Smooth muscle cell (in vitro differentiated cells): ENCODE measurements around the gene AJAP1. TPM values are rescaled to one million over a fixed set of nuclear protein-coding genes. Genes with fewer than 3 reads are reported as not detected.

Experiments used
- DNase-seq: peaks from one replicate; lab custom pipeline; 2025; ENCODE audit not compliant: unreplicated experiment; lab: John Stamatoyannopoulos, UW
- H2AFZ ChIP-seq: fragments of 200-600 bp; sonication (generic); 2 replicates; pipeline ENCODE4 v1.6.0; 2016; ENCODE audit warnings: antibody characterized with exemption, low read depth, mild to moderate bottlenecking
- H3F3A ChIP-seq: fragments of 200-600 bp; sonication (generic); 2 replicates; pipeline ENCODE4 v1.6.0; 2017; ENCODE audit warnings: antibody characterized with exemption, low read depth
- H3K27ac ChIP-seq: fragments of 200-600 bp; sonication (generic); 2 replicates; pipeline ENCODE4 v1.5.1; 2016; ENCODE audit warnings: low read depth, mild to moderate bottlenecking
- H3K27me3 ChIP-seq: fragments of 200-600 bp; sonication (generic); 2 replicates; pipeline ENCODE4 v1.6.1; 2016; ENCODE audit warnings: low read depth, mild to moderate bottlenecking
- H3K36me3 ChIP-seq: fragments of 200-600 bp; sonication (generic); 2 replicates; pipeline ENCODE4 v1.5.1; 2016; ENCODE audit warnings: low read depth
- H3K4me1 ChIP-seq: fragments of 200-600 bp; sonication (generic); 2 replicates; pipeline ENCODE4 v1.5.1; 2016; ENCODE audit warnings: low read depth
- H3K4me2 ChIP-seq: fragments of 200-600 bp; sonication (generic); 2 replicates; pipeline ENCODE4 v1.6.0; 2016; ENCODE audit warnings: mild to moderate bottlenecking
- H3K4me3 ChIP-seq: fragments of 200-600 bp; sonication (generic); 2 replicates; pipeline ENCODE4 v1.5.1; 2016; ENCODE audit warnings: mild to moderate bottlenecking
- H3K79me2 ChIP-seq: fragments of 200-600 bp; sonication (generic); 2 replicates; pipeline ENCODE4 v1.6.0; 2016; ENCODE audit warnings: low read depth, mild to moderate bottlenecking
- H3K9ac ChIP-seq: fragments of 200-600 bp; sonication (generic); 2 replicates; pipeline ENCODE4 v1.6.0; 2016; ENCODE audit warnings: low read depth
- H3K9me3 ChIP-seq: fragments of 200-600 bp; sonication (generic); replicated peaks from 2 replicates; pipeline ENCODE4 v1.5.1; 2016; ENCODE audit warnings: low read depth
- H4K20me1 ChIP-seq: fragments of 200-600 bp; sonication (generic); 2 replicates; pipeline ENCODE4 v1.6.0; 2016; ENCODE audit warnings: low read depth
- whole genome bisulfite sequencing: methylation state at CpG from one replicate; pipeline ENCODE4 v1.1.7; 2016; ENCODE audit warnings: low lambda C conversion rate; 5-methylcytosine and 5-hydroxymethylcytosine counted together
- polyA plus RNA-seq: library from polyadenylated mRNA; unstranded; fragments of >200 nt; fragmentation: Nextera tagmentation; extraction: Ambion mirVana; gene quantifications from 2 replicates; pipeline ENCODE4 v1.2.1, GENCODE V29; 2016
- total RNA-seq: library from RNA; depleted of rRNA; stranded (reverse); fragments of >200 nt; gene quantifications from 2 replicates; pipeline ENCODE4 v1.2.3, GENCODE V29; 2014
- TF ChIP-seq, protein P1 (sequence below): fragments of 200-600 bp; sonication (generic); IDR thresholded peaks from 2 replicates; pipeline ENCODE4 v1.5.1; 2017; ENCODE audit warnings: borderline replicate concordance, mild to moderate bottlenecking, antibody characterized with exemption; ENCODE audit not compliant: insufficient read depth, poor library complexity, severe bottlenecking

AJAP1 gene
- total and polyA plus RNA-seq, 2 experiments from 2014 or later = 0.10 to 0.58 TPM

DNA sequence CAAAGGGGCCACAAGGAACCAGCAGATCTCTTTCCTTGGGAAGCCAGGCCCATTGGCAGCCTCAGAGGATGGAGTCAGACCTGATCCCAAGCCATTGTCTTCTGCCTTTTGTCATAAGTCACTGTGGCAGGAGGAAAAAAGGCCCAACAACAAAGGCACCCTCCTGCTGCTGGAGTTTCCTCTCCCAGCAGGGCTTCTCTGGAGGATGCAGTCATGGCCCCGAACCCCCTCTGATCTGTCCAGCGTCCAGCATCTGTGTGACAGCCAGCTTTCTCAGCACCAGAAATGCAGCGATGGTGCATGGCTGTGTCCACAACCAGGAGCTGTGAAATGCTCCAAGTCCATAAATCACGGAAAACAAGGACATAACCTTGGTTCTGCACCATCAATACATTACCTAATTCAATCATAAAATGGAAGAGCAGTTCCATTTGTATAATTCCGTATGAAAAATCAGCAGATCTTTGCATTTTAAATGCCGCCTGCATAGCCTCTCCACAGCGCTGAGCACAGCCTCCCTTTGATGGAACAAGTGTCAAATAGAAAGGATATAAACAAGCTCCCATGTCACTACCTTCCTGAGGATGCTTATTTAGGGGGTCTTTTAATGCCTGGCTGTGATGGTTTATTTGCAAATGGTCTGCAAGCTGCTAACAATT, 30.6 kb downstream of the AJAP1 start:
- no peaks in the 10 kb centered on the region for H3K4me1 ChIP-seq
- no peak for DNase-seq
- H3K4me3 ChIP-seq = no peak overlapping the region
- H3K9me3 ChIP-seq = no peaks in the 10 kb centered on the region
- no peak overlapping the region for H2AFZ ChIP-seq
- no peak overlapping the region for H3K27ac ChIP-seq
- no peak overlapping the region for H3K4me2 ChIP-seq
- no peaks in the 10 kb centered on the region for H3K36me3 ChIP-seq
- WGBS = 74% methylated on average over 7 of the region's 7 CpGs
- H3K27me3 ChIP-seq = no peaks in the 10 kb centered on the region
- TF ChIP-seq, protein P1, sequence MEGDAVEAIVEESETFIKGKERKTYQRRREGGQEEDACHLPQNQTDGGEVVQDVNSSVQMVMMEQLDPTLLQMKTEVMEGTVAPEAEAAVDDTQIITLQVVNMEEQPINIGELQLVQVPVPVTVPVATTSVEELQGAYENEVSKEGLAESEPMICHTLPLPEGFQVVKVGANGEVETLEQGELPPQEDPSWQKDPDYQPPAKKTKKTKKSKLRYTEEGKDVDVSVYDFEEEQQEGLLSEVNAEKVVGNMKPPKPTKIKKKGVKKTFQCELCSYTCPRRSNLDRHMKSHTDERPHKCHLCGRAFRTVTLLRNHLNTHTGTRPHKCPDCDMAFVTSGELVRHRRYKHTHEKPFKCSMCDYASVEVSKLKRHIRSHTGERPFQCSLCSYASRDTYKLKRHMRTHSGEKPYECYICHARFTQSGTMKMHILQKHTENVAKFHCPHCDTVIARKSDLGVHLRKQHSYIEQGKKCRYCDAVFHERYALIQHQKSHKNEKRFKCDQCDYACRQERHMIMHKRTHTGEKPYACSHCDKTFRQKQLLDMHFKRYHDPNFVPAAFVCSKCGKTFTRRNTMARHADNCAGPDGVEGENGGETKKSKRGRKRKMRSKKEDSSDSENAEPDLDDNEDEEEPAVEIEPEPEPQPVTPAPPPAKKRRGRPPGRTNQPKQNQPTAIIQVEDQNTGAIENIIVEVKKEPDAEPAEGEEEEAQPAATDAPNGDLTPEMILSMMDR = no peak
- H4K20me1 ChIP-seq = no peaks in the 10 kb centered on the region
- H3F3A ChIP-seq = no peaks in the 10 kb centered on the region
- H3K79me2 ChIP-seq = no peaks in the 10 kb centered on the region
- no peak overlapping the region for H3K9ac ChIP-seq

DNA sequence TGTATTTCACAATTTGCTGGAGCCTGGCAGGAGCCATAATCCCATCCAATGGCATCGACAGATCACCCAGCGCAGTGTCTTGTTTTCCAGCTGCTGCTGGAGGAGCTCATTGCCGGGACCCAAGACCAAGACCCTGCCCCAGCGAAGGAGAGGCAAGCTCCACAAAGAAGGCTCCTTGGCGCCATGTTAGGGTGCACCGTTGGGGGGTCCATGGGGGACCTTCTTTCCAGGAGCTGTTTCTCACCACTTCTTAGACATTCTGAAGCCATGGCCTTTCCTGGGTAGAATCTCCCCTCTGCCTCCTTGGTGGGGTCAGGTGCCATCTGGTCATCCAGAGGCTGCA, 31.1 kb downstream of the AJAP1 start:
- H3K9me3 ChIP-seq = no peaks in the 10 kb centered on the region
- WGBS = 95% methylated on average over 6 of the region's 6 CpGs

DNA sequence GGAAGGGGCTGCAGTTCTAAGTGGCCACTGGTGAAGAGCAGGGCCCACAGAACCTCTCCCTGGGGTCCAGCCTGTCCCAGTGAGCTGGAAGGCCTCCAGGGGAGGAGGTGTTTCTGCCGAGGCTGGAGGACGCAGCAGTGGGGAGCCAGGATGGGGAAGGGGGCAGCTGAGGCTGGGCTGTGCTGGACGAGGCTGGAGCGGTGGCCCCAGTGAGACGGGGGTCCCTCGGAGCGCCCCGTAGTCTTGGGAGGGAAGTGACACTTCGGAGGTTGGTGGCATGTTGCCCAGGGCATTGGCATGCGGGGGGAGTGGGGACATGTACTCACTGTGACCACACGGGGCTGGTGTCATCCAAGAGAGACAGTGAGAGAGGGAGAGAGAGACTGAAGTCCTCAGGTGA, 33.5 kb downstream of the AJAP1 start:
- no peaks in the 10 kb centered on the region for H3K9me3 ChIP-seq
- H3K27ac ChIP-seq = no peak overlapping the region
- H4K20me1 ChIP-seq = no peaks in the 10 kb centered on the region
- no peaks in the 10 kb centered on the region for H3K79me2 ChIP-seq
- H3K27me3 ChIP-seq = no peaks in the 10 kb centered on the region
- H2AFZ ChIP-seq = no peak overlapping the region
- H3F3A ChIP-seq = no peaks in the 10 kb centered on the region
- TF ChIP-seq, protein P1 = no peak
- H3K4me1 ChIP-seq = no peaks in the 10 kb centered on the region
- no peak overlapping the region for H3K9ac ChIP-seq
- 97% methylated on average over 11 of the region's 11 CpGs for WGBS
- DNase-seq = no peak
- no peak overlapping the region for H3K4me2 ChIP-seq
- no peaks in the 10 kb centered on the region for H3K36me3 ChIP-seq
- H3K4me3 ChIP-seq = no peak overlapping the region

More for the DNA sequence above, 31.1 kb downstream of the AJAP1 start:
- Histone ChIP-seq H2AFZ (no peak overlapping the region), H4K20me1 (no peaks in the 10 kb centered on the region), H3K4me3 (no peak overlapping the region), H3F3A (no peaks in the 10 kb centered on the region), H3K4me1 (no peaks in the 10 kb centered on the region), H3K4me2 (no peak overlapping the region), H3K36me3 (no peaks in the 10 kb centered on the region), H3K27me3 (no peaks in the 10 kb centered on the region), H3K27ac (no peak overlapping the region), H3K9ac (no peak overlapping the region), H3K79me2 (no peaks in the 10 kb centered on the region)
- TF ChIP-seq, protein P1 = no peak
- no peak for DNase-seq
